ENCODE results near the gene RSPO4.

DNA sequence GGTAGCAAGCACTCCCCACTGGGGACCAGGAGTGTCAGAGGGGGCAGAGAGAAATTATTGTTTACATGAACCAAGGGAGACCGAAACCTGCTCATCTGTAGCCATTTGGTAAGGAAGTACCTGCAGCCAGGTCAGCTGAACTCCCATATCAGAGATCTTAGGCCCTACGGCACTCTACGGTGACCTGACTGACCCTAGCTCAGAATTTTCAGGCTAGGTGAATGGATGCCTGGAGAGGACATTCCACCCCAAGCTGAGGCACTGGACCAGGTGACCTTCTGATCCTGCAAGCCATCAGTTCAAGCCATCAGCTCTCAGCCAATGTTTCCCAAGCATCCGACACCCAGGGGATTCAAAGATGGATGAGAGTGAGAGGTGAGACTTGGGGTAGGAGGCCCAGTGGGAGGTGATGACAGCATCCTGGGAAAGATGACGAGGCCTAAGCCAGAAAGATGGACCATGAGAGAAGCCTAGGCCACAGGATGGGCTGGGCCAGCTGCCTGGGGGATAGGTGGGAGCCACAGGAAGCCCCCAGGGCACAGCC, 88.7 kb downstream of the RSPO4 start:
- no peak for TF ChIP-seq POLR2A (IDR thresholded peaks at IDR 0.05; ENCODE audit: low read length)
- no peak for TF ChIP-seq GATA1 (IDR thresholded peaks at IDR 0.05; ENCODE audit: low read depth, low read length)
